C4-2B (cell line): ENCODE measurements around the gene SIDT1.

Experiments used
- H3K27ac ChIP-seq: fragments of 450-650 bp; 2 replicates; pipeline ENCODE4 v1.5.1; 2017
- CTCF ChIP-seq: fragments of 450-650 bp; conservative IDR thresholded peaks from 2 replicates; pipeline ENCODE4 v1.5.1; 2017; ENCODE audit warnings: mild to moderate bottlenecking
- ZFX ChIP-seq: fragments of 450-650 bp; IDR thresholded peaks from 2 replicates; pipeline ENCODE4 v1.6.1; 2017

The SIDT1 gene

GRCh38 chr3:113545594-113545993 lies 13.2 kb downstream of the SIDT1 start:
- no peak overlapping the region for H3K27ac ChIP-seq
- no peak for TF ChIP-seq CTCF
- TF ChIP-seq ZFX, result no peak

GRCh38 chr3:113546414-113546893 lies 14.1 kb downstream of the SIDT1 start:
- H3K27ac ChIP-seq, result no peak overlapping the region
- TF ChIP-seq ZFX, result no peak
- no peak for TF ChIP-seq CTCF

- no peak overlapping the region for H3K27ac ChIP-seq
- no peak for TF ChIP-seq CTCF
- TF ChIP-seq ZFX, result no peak
Measured at GRCh38 chr3:113548501-113548900, 16.1 kb downstream of the SIDT1 start.

GRCh38 chr3:113551820-113552219 lies 19.5 kb downstream of the SIDT1 start:
- H3K27ac ChIP-seq, result no peak overlapping the region
- TF ChIP-seq CTCF (no peak), ZFX (no peak)

GRCh38 chr3:113552851-113553250 lies 20.5 kb downstream of the SIDT1 start:
- TF ChIP-seq ZFX, result no peak
- no peak for TF ChIP-seq CTCF
- no peak overlapping the region for H3K27ac ChIP-seq

GRCh38 chr3:113555138-113555537 lies 22.8 kb downstream of the SIDT1 start:
- H3K27ac ChIP-seq, result no peak overlapping the region
- TF ChIP-seq ZFX, result no peak
- TF ChIP-seq CTCF, result no peak

GRCh38 chr3:113556316-113556945 lies 24.1 kb downstream of the SIDT1 start:
- no peak for TF ChIP-seq ZFX
- TF ChIP-seq CTCF, result no peak
- H3K27ac ChIP-seq, result no peak overlapping the region
